Subcutaneous adipose tissue (tissue), 4 donors: ENCODE measurements around the gene CHST3. TPM values are rescaled to one million over a fixed set of nuclear protein-coding genes. Genes with fewer than 3 reads are reported as not detected.

ENCODE experiments used
- total RNA-seq, 4 donors: library from RNA; depleted of rRNA; stranded (reverse); fragments of >200 nt; gene quantifications; one replicate each; pipeline ENCODE4 v1.1.0, GENCODE V29; 2016
- TF ChIP-seq, protein P1 (sequence below): fragments of 450-650 bp; IDR thresholded peaks from one replicate; pipeline ENCODE4 v1.5.1; 2016; ENCODE audit warnings: low read depth, mild to moderate bottlenecking, control low read depth, antibody characterized with exemption, moderate library complexity

The CHST3 gene
- total RNA-seq, 4 donors from 2014 or later: 11.2 to 26.3 (median 17.9) TPM

GRCh38 chr10:71978476-71978875, 14.3 kb downstream of the CHST3 start:
- TF ChIP-seq, protein P1, sequence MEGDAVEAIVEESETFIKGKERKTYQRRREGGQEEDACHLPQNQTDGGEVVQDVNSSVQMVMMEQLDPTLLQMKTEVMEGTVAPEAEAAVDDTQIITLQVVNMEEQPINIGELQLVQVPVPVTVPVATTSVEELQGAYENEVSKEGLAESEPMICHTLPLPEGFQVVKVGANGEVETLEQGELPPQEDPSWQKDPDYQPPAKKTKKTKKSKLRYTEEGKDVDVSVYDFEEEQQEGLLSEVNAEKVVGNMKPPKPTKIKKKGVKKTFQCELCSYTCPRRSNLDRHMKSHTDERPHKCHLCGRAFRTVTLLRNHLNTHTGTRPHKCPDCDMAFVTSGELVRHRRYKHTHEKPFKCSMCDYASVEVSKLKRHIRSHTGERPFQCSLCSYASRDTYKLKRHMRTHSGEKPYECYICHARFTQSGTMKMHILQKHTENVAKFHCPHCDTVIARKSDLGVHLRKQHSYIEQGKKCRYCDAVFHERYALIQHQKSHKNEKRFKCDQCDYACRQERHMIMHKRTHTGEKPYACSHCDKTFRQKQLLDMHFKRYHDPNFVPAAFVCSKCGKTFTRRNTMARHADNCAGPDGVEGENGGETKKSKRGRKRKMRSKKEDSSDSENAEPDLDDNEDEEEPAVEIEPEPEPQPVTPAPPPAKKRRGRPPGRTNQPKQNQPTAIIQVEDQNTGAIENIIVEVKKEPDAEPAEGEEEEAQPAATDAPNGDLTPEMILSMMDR: no peak

DNA sequence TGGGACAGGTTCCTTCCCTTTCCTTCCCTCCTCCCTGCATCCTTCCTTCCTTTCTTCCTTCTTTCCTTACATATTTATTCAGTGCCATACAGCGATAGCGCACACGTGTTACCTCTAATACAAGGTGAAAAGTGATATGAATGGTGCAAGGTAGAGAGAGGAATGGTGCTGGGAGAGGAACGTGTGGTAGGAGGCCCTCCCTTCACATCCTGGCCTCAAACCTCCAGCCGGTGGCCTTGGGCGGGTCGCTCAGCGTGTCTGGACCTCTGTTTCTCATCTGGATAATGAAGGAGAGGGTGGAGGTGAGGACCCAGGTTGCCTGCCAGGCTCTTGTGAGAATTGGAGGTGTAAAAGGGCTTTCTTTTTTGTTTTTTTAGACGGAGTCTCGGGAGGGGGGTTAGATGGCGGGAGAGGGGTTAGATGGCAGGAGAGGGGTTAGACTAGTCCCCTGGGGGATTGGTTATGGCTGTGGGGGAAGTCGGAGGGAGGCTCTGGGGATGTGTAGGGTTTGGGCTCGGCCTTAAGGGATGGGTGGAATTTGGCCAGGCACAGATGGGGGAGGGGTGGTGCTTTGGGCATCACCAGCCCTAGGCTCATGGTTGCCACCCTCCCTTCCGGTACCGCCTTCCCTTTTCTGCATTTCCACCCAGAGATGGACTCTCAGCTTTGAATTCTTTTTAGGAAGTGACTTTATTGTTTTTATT, 14.9 kb downstream of the CHST3 start:
- TF ChIP-seq, protein P1: no peak

DNA sequence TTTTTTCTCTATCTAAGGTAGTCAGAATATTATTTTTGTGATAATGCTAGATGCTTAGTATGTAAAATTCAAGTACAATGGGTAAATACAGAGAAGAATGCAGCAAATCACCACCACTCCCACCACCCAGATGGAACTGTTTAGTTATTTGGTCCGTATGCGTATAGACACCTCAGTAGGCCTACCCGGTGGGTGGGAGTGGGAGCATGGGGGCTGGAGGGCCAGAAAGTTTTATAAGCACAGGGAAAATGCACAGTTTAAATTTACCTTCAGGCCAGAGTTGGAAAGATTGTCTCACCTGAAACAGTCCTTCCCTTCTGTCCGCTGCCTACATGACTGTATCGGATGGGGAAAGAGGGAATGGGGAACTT, 15.5 kb downstream of the CHST3 start:
- TF ChIP-seq, protein P1: no peak

GRCh38 chr10:71980181-71981014, 16.2 kb downstream of the CHST3 start:
- TF ChIP-seq, protein P1: no peak

DNA sequence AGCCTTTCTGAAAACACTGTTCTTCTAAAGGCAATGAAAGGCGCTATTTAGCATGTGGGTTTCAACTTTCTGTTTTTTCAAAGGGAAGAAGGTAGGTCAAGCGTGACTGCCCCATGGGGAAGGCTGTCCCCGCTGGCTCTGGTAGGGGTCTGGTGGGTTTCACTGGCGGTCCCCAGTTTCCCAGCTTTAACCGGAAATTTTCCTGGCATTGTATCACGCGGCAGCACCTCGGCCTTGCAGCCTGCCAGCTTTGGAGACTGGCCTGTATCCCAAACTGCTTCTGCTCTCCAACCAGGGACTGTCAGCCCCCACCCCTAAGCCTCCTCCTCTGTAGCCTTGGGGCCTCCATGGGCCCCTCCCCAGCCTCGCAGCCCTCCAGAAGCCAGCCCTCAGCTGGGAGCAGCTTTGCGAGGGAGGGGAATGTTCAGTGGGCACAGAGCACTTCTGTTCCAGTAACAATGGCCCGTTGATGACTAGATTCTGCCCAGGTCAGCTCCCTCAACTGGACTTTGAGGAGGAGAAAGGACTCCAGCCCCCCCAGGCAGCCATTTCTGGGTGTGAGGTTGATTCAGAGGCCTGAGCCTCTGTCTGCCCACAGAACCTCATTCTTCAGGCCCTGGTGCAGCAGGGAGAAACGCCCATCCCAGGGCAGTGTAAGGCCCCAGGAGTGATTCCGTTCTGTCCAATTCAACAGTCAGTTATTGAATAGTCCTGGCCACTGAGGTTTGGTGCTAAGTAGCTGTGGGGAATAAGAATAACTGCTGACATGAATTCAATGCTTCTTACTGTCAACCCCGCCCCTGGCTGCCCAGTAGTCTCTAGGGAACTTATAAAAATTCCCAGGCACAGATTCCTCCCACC, 17.1 kb downstream of the CHST3 start:
- TF ChIP-seq, protein P1: no peak

DNA sequence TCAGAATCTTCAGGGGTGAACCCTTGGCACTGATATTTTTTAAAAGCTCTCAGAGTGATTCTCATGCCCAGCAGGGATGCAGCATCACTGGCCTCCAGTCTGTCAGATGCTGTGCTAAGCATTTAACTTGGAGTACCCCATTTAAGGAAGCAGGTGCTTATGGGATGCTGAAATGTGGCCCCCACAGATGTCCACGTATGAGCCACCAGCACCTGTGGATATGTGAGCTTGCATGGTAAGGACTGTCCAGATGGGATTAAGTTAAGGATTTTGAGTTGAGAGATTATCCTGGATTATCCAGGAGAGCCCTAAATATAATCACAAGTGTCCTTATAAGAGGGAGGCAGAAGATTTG, 17.7 kb downstream of the CHST3 start:
- TF ChIP-seq, protein P1: no peak
